HG03175 (cell line): ENCODE measurements around the gene ANKRD63.

Experiments
- ATAC-seq: cut with Tn5 transposase; IDR thresholded peaks from one replicate; pipeline ENCODE4 v1.9.1; 2021; ENCODE audit warnings: mild to moderate bottlenecking, moderate library complexity; ENCODE audit not compliant: unreplicated experiment

ANKRD63 gene, protein sequence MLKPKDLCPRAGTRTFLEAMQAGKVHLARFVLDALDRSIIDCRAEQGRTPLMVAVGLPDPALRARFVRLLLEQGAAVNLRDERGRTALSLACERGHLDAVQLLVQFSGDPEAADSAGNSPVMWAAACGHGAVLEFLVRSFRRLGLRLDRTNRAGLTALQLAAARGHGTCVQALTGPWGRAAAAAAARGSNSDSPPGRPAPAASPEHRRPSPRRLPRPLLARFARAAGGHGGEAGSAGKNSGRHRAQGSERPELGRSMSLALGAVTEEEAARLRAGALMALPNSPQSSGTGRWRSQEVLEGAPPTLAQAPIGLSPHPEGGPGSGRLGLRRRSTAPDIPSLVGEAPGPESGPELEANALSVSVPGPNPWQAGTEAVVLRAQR

DNA sequence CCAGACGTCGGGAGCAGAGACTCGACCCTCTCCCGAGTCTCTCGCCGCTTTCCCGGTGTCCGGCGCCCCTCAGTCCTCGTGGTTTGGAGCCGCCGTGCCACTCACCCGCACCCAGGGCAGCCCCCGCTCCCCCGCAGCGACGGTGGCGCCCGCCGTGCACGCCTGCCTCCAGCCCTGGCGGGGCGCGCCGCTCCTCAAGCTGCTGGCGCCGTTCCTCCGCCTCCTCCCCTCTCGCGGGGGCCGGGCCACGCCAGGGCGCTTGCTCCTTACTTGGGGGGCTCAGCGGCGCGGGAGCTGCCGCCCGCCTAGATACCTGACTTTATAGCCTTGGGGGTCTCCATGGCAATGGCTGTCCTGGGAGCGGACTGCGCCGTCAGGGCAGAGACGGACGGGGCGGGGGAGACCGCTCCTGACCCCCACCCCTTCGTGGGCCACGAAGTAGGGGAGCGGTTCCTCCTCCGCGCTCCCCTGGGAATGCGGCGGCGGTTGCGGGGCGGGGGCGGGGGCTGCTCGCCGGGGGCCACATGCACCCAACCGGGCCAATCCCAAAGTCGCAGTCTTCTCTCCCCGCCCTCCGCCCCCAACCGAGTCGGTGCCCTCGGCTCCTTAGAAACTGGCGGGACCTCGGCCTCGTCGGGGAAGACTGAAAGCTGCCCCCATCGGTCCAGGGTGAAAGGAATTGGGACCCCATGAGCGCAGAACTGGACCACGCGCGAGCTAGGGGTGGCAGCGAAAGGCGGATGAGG is at the start of gene ANKRD63:
ANKRD63 (minus strand) TSS at position 196 of the 746 bp plus-strand sequence. CDS start 478 bp downstream, outside the sequence.
- no peak for ATAC-seq

DNA sequence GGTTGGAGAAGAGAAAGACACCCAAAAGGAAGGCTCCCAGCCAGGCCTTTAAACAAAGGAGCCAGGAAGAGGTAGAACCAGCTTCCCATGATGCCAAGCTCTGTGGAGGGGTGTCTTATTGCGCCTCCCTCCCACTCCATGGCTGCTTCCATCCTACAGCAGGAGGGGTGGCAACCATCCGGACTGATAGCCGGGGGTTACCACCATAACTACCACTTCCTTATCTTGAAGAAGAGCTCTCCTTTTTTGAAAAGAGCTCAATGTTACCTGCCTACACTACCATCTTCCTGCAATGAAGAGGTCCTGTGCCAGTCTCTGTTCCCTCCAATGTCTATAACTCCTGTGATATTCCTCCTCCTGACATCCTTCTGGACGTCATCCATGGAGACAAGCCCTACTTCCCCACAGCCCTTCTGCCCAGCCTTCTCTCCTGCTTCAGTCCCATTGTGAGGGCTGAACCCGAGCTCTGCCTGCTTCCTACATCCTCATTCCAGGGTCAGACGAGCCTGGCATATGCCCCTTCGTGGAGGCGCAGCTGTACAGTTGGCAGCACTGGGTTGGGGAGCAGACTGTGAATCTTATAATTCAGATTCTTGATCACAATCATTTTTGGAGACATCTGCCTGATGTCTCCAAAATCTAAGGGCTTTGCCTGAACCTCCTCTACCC is 49.4 kb upstream of the ANKRD63 start:
- ATAC-seq = no peak

DNA sequence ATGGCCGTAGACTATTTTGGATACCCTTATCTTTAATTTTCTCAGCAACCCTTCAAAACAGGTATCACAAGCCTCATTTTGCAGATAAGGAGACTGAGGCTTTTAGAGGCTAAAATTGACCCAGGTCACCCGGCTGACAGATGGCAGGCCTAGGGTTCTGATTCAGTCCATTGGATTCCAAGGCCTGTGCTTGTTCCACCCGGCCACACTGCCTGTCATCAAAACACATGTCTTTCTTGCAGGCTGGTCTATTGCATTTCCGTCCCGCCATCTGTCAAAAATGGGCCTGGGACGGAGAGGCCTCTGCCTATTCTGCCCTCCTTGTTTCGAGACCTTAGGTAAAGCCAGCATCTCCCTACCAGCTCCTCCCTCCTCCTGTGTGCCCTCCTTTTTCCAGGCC is 48.8 kb upstream of the ANKRD63 start:
- no peak for ATAC-seq

DNA sequence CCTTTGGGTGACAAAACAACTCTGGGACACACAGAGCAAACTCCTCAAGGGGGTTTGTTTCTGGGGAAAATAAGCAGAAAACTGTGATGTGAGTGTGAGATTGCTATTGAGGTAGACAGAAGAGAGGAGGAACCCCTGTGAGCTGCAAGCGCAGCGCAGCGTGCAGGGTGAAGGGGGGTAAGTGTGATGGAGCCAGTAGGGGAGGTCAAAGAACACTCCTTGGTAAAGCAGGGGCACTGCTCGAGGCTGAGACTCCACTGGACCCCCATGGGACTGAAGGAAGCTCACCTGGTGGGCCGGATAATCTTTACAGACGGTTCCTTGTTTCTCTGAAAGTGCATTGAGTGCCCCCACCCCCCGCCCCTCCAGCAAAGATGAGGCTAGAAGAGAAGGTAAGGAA is 48.2 kb upstream of the ANKRD63 start:
- no peak for ATAC-seq

DNA sequence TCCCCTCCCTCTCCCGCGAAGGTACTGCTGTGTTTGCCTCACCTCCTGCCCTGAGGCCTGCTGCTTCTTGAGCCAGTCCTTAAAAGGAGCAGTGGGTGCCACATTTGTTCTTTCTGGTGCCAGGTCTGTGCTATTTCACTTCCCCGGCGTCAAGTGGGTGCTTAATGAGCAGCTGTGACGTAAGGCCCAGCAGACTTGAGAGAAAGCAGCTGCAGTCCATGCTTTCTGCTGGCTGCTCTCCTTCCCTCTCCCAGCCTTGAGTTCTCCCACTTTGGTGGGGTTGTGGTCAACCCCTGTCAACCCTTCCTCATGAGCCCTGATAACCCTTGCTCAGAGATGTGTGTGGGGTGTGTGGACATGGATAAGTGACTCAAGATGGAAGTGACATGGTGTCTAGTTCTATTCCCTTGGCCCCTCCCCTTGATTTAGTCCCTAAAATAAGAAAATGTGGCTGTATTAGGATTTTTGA is 47.5 kb upstream of the ANKRD63 start:
- ATAC-seq = no peak

DNA sequence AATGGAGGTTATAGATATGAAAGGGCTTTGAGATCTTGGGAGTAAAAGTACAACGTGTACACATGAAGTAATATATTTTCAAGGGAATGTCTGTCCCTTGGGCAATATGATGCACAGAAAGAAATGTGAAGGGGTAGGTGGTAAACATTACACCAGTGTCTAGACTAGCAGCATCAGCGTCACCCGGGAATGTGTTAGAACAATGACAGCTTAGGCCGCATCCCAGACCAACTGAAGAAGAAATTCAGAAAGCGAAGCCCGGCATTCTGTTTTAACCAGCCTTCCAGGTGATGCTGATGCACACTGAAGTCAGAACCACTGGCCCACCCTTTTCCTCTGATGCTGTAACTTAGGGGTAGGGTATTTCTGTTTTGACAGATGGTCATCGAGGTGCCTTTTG is 46.9 kb upstream of the ANKRD63 start:
- ATAC-seq = no peak

DNA sequence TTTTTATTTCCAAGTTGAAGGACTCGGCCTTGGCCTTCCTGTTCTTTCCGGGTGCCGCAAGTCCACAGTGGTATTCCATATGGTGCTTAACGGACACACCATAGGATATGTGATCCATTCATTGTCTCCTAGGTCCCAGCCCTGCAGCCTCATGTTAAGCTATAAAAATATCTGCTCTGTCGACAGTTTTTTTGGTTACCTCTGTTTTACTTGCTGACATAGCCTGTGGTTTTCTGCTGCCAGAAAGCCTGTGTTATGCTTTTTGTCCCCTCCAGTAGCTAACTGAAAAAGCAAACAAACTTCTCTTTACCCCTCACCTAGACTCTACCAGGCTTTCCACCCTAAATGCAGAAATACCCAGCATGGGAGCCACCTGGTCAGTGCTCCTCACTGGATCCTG is 45.9 kb upstream of the ANKRD63 start:
- ATAC-seq = no peak

DNA sequence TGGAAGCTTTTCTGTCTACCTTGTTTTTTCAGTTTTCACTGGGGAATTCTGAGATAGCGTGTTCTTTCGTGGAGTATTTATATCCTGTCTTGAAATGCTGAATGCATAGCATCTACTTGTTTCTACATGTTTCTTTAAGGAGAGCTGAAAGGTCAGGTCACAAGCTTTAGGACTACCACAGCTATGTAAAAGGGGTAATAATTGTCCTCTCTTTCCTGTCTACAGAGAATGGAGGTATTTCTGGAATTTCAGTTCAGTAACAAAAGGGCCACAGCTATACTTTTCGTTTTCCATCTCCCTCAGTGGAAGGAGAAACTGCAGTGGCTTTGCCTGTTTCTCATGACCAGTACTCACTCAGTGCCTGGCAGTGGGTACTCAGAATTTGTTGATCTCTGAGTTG is 45.3 kb upstream of the ANKRD63 start:
- ATAC-seq = no peak

DNA sequence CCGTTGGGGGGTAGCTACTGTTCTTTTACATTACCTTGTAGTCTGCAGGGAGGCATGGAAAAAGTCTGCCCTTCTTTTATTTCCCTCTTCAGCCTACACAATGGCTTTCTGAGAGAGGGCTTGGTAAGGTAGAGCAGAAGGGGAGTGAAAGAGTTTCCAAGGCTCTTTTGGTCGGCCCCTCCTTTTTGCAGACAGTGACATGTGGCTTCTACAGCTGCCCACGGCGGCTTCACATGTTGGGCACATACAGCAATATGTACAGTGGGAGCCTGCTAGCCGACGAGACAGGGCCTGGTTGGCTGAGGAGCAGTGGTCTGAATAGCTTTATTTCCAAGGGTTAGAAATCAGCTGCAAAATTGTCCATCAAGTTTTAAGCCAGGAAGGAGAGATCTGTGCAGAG is 44.6 kb upstream of the ANKRD63 start:
- ATAC-seq = no peak

DNA sequence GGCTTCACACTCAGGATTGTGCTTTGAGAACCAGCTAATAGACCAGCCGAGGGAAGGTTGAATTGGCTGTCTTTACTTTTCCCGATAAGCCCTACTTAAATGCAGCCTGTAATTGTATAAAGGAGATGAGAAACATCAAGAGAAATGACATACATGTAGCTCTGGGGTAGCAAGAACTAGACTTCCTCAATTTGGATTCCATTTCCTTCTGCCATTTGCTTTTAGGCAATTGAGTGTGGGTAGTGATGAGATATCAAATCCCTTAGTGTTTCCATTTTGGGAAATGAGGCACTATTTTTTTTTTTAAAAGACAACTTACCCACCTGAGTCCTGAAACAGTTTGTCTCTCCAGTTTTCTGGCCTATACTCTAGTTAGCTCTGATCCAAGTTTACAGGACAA is 42.8 kb upstream of the ANKRD63 start:
- no peak for ATAC-seq

DNA sequence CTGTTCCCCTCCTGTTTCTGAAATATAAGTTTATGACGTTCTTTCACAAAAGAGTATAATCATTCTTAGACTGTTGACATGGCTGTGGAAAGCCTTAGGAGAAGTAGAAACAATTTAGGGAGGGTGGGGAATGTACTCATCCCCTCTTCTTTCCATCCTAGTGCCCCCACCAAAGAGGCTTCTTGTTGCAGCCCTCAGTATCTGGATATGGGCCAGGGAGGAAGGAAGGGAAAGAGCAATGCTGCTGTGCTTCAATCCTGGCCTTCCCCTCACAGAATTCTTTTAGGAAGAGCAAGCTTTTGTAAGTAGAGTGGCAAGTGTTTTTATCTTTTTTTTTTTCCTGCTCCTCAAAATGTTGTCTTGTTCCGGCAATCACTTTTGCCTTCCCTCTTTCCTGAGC is 42.3 kb upstream of the ANKRD63 start:
- no peak for ATAC-seq

DNA sequence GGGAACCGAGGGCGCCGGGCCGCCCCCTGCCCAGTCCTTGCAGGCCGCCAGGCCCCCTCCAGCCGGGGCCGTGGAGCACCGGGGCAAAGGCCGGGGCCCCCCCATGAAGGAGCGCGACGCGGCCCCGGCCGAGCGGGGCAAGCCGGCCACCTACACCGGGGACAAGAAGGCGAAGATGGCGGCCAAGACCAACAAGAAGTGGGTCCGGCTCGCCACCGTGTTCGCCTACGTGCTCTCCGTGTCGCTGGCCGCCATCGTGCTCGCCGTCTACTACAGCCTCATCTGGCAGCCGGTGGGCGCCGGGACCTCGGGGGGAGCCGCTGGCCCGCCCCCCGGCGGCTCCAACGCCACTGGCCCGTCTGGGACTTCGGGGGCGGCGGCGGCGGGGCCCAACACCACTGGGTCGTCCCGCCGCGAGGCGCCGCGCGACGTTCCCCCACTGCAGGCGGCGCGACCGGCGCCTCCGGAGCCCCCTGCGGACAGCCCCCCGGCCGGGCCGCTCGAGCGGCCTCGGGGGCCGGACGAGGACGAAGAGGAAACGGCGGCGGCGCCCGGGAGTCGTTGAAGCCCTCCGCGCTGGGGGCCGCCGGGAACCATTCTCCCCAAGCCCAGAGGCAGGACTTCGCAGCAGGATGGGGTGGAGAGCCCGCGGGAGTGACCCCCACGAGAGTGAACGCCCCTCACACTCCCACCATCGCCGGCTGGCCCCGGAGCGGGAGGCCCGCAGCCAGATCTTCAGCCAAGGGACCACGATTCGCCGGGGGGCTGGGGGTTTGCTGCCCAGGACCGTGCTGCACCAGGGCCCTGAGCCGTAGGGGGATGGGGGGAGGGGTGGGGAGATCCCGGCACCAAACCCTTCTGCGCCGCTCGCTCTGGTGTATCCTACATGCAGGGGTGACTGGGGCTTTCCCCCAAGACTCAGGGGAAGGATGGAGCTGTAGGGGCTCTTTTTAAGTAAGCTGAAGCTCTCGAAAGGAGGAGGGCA is 41.4 kb upstream of the ANKRD63 start:
- peak; percentile 4 for ATAC-seq

DNA sequence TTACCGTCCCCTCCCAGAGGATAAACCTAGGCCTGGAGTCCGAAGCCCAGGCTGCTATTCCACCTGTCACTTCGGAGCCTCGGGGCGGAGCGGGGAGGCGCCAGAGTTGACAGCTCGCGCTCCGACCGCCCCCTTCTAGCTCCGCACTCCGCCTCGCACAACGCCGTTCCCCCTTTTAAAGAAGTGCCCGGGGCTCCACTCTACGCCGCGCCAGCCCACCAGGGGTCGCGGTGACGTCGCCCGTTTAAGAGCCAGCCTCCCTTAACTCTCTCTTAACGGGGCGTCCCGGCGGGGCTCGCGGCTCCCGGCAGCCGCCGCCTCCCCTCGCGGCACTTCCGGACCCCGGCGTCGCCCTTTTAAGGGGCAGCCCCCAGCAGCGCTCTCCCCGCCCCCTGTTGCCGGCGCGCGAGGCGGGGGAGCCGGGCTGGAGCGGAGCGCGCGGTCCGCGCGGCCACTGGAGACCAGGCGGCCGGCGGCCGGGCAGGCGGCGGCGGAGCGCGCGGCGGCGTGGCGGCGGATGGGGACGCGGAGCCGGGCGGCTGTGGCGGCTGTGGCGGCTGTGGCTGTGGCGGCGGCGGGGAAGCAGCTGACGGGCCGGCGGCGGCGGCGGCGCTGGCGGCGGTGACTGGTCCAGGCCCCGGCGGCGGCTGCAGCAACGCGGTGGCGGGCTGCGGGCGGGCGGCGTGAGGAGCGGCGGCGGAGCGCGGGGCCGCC is 40.5 kb upstream of the ANKRD63 start, which contains the start of gene INAFM2:
INAFM2 (plus strand) TSS at position 454 of the 714 bp plus-strand sequence. CDS start 364 bp downstream, outside the sequence.
- peak; percentile 84 for ATAC-seq

DNA sequence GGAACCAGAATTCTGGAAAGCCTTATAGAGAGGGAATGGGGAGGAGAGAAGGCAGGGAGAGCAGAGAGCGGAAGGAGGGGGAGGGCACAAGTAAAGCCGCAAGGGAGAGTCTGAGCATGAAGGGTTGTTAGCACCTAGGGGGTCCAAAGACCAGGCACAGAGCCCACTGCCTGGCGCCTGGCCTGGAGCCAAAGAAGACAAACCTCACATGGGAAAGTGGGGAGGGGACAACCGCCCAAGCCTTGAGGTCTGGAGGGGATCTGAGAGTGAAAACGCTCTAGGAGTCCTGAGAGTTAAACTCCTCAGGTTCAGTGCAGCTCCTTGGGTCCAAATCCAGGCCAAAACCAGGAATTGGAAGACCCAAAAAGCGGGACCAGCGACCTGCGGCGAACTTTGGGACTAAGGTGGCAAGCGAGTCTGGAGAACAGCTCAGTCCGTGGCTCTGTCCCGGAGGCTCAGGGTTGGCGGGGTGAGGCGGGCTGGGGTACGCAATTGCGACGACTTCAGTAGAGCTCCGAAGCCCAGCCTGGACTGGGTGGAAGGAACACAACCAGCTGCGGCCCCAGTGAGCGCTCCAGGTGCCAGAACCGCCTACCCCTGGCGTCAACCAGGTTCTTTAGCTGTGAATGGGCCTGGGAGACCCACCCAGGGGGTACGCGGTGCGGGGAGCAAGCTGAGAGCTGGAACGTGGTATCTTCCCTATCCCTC is 39.8 kb upstream of the ANKRD63 start:
- ATAC-seq = no peak

DNA sequence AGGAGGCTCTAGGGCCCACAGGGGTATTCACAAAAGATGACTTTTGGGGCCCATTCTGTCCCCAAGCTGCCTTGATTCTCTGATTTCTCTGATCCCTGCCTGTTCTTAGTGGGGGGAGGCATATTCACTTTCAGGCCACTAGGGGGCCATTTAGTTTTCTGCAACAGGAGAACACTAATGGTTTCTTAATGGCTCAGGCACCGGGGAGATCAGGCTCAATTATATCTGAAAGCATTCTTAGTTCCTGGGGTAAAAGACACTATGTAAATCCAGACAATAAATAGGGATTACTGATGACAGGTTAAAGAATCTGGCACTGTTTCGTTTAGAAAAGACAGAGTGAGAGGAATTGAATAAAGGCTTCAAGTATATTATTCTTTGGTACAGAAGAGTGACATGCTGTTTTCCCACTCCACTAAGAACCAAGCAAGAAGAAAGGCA is 38.1 kb upstream of the ANKRD63 start:
- no peak for ATAC-seq

DNA sequence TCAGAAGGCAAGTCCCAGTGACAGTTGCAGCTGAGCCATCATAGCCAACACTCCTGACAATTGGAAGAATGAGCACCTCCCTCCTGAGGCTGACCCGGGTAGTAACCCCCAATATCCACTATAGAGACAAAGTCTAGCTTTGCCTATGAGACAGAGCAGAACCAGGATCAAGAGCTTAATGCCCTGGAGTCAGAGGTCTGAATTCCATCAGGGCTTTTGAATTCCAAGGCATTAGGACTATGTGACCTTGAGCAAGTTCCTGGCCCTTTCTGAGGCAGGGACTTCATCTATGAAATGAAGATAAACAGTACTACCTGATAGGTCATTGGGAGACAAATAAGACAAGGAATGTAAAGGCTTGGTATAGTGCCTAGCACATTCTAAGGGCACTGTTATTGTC is 37.5 kb upstream of the ANKRD63 start:
- ATAC-seq = no peak

DNA sequence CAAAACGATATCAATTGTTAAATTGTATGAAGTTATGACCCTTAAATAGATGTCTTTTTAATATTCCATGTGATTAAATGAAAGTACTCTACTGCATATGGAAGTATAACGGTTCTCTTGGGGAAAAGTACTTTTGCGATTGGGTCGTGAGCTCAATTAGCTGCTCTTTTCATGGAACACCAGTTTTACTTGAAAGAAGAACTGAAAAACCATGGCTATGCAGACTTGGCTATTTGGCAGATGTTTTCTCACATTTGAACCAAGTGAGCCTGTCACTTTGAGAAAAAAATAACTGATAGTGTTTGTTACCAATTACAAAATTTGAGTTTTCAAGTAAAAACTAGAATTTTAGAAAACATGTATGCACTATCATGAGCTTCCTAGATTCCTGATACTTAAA is 34.7 kb upstream of the ANKRD63 start:
- no peak for ATAC-seq

DNA sequence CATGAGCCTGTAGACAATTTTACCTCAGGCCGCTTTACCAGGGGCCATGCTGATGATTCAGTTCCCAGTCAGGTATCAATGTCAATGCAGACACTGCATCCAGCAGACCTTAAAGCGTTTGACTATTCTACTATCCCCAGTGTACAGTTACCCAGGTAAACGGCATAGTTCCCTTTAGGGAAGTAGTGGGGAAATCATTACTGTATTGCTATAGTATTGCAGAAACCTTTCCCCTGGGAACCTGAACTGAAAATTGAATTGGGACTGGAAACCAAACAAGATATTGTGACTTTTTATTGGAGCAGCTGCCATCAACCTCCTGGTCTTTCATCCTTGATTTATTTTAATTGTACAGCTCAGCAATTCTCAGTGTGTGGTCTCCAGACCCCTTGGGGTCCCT is 34.1 kb upstream of the ANKRD63 start:
- no peak for ATAC-seq

DNA sequence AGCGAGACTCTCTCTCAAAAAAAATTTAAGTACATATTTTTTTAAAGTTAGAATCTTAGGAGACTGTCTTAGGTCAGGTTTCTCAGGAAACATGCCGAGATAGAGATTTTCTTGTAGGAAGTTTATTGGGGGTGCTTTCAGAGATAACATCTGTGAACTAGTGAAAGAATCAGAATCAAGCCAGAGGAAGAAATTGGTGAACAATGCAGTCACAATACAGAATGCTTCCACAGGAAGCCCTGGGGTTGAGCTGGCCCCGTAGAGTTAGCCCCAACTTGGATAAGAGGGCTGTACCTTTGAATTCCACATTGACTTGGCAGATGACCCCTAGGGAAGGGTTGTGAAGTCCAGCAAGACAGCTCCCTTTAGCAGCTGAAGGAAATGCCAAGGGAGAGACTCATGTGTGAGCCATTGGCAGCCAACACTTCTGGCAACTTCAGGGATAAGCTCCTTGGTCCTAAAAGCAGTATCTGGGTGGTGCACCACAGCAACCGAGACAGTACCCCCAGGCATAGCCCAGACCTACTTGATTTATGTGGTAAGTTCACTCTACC is 31.9 kb upstream of the ANKRD63 start:
- ATAC-seq = no peak
